Measurements from ENCODE around the gene TLX1. TPM values are rescaled to one million over a fixed set of nuclear protein-coding genes. Genes with fewer than 3 reads are reported as not detected.

TLX1 gene
- total RNA-seq (2022; extraction: Qiagen RNA extraction; ENCODE audit: low read depth) = 0.05 TPM in 1 of 5 replicates, not detected in the others

DNA sequence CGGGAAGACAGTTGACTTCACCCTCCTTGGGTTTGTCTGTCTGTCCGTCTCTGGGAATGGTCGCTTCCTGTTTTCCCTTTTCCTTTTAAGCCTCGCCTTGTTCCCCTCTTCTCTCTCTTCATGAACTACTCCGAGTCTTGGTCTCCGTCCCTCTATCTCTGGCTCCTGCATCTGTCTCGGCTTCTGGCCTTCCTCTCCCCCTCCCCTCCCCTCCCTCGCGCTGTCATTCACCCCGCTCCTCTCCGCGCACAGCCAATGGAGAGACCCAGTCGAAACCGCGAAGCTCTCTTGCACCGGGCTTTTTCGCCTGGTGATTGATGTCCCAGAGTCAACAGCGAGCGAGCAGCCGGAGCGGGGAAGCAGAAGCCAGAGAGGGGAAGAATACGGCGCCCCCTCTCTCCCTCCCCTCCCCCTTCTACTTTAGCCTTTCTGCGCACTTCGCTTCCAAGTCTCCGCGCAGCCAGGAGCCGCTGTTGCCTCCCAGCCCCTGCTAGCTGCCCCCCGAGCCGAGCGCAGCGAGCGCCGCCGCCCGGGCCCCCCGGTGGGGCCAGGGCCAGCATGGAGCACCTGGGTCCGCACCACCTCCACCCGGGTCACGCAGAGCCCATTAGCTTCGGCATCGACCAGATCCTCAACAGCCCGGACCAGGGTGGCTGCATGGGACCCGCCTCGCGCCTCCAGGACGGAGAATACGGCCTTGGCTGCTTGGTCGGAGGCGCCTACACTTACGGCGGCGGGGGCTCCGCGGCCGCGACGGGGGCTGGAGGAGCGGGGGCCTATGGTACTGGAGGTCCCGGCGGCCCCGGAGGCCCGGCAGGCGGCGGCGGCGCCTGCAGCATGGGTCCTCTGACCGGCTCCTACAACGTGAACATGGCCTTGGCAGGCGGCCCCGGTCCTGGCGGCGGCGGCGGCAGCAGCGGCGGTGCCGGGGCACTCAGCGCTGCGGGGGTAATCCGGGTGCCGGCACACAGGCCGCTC is at the start of gene TLX1:
Gene TLX1 (plus strand): TSS at position 317 of the 978 bp plus-strand sequence. CDS start 242 bp downstream, at position 559.

Other genes starting within 250 kb of the TLX1 start
- 8.3 to 12.7 TPM (median 10.8 TPM) in 5 replicates for gene SLF2, start 218.3 kb upstream of the TLX1 start, total RNA-seq (2022; extraction: Qiagen RNA extraction; ENCODE audit: low read depth)
- 7.2 to 10.3 TPM (median 9.2 TPM) in 5 replicates for gene SEMA4G, start 161.8 kb upstream of the TLX1 start, total RNA-seq (2022; extraction: Qiagen RNA extraction; ENCODE audit: low read depth)
- gene MRPL43, start 143.8 kb upstream of the TLX1 start, total RNA-seq (2022; extraction: Qiagen RNA extraction; ENCODE audit: low read depth) = 86.9 to 102 TPM (median 95.6 TPM) in 5 replicates
- gene TWNK, start 143.8 kb upstream of the TLX1 start, total RNA-seq (2022; extraction: Qiagen RNA extraction; ENCODE audit: low read depth) = 42.6 to 55.5 TPM (median 45.8 TPM) in 5 replicates
- 33.8 to 44.5 TPM (median 40.3 TPM) in 5 replicates for gene LZTS2, start 131.5 kb upstream of the TLX1 start, total RNA-seq (2022; extraction: Qiagen RNA extraction; ENCODE audit: low read depth)
- gene PDZD7, start 100.2 kb upstream of the TLX1 start, total RNA-seq (2022; extraction: Qiagen RNA extraction; ENCODE audit: low read depth) = 0.57 to 0.97 TPM (median 0.87 TPM) in 5 replicates
- gene SFXN3, start 100.1 kb upstream of the TLX1 start, total RNA-seq (2022; extraction: Qiagen RNA extraction; ENCODE audit: low read depth) = 42.0 to 46.8 TPM (median 43.4 TPM) in 5 replicates
- gene KAZALD1, start 69.3 kb upstream of the TLX1 start, total RNA-seq (2022; extraction: Qiagen RNA extraction; ENCODE audit: low read depth) = 2.2 to 3.2 TPM (median 2.8 TPM) in 5 replicates
- gene LBX1, start 98.2 kb downstream of the TLX1 start, total RNA-seq (2022; extraction: Qiagen RNA extraction; ENCODE audit: low read depth) = not detected in 5 replicates
- 8.4 to 13.3 TPM (median 11.4 TPM) in 5 replicates for gene BTRC, start 222.9 kb downstream of the TLX1 start, total RNA-seq (2022; extraction: Qiagen RNA extraction; ENCODE audit: low read depth)